H1 (cell line): ENCODE results near the gene F5. TPM values are rescaled to one million over a fixed set of nuclear protein-coding genes. Genes with fewer than 3 reads are reported as not detected.

Experiments
- CTCF ChIA-PET: fragments of 300-600 bp; sonication (Branson Sonifier 250); formaldehyde crosslinking; loops from one replicate; lab custom pipeline; 2021; ENCODE audit not compliant: partially characterized antibody; lab: Charles Lee
- POLR2A ChIA-PET: fragments of 300-600 bp; sonication (Branson Sonifier 250); formaldehyde crosslinking; loops from one replicate; lab custom pipeline; 2021; ENCODE audit warnings: inconsistent platforms; ENCODE audit not compliant: partially characterized antibody; lab: Charles Lee
- DNase-seq, 2 experiments: peaks; one replicate each; pipeline versions ENCODE4 v3.0.0 to v3.0.0-alpha.2; 2010 to 2022; ENCODE audit warnings: low spot score in 2 of 2, low read depth in 1 of 2, mixed read lengths in 1 of 2
- FAIRE-seq: peaks from 2 replicates; lab custom pipeline; 2011; peaks lifted over from hg19 to GRCh38; lab: Jason Lieb, UNC
- H2AFZ ChIP-seq: 2 replicates; pipeline ENCODE4 v1.8.1; 2012; ENCODE audit warnings: low read length, inconsistent platforms
- H2AK5ac ChIP-seq: 2 replicates; pipeline ENCODE4 v1.6.1; 2013; ENCODE audit warnings: low read depth, low read length
- H2BK120ac ChIP-seq: replicated peaks from 2 replicates; pipeline ENCODE3; 2013; ENCODE audit warnings: low read depth, low read length, inconsistent platforms
- H2BK12ac ChIP-seq: 2 replicates; pipeline ENCODE4 v1.6.1; 2013; ENCODE audit warnings: low read depth, low read length
- H2BK15ac ChIP-seq: 2 replicates; pipeline ENCODE4 v1.6.1; 2013; ENCODE audit warnings: low read length
- H2BK20ac ChIP-seq: 2 replicates; pipeline ENCODE4 v1.6.1; 2013; ENCODE audit warnings: low read length
- H2BK5ac ChIP-seq: 2 replicates; pipeline ENCODE4 v1.6.1; 2013; ENCODE audit warnings: low read depth, low read length
- H3K14ac ChIP-seq: 2 replicates; pipeline ENCODE4 v1.6.1; 2013; ENCODE audit warnings: inconsistent platforms; ENCODE audit not compliant: insufficient read length
- H3K18ac ChIP-seq: 2 replicates; pipeline ENCODE4 v1.6.1; 2013; ENCODE audit warnings: low read length; ENCODE audit errors: extremely low read depth
- H3K23ac ChIP-seq: 2 replicates; pipeline ENCODE4 v1.6.1; 2013; ENCODE audit warnings: inconsistent platforms; ENCODE audit not compliant: insufficient read length
- H3K23me2 ChIP-seq: 2 replicates; pipeline ENCODE4 v1.6.1; 2013; ENCODE audit warnings: low read depth, low read length
- H3K27ac ChIP-seq: 2 replicates; pipeline ENCODE4 v1.6.1; 2011; ENCODE audit warnings: low read depth, low read length, inconsistent platforms
- H3K27me3 ChIP-seq, 4 experiments: replicated peaks in 1 of 4; 1 replicate in 1 of 4; 2 replicates in 3 of 4; pipeline versions ENCODE4 v1.6.1 to v1.8.1; 2011 to 2013; ENCODE audit warnings: low read length in 3 of 4, mild to moderate bottlenecking in 3 of 4, inconsistent platforms in 2 of 4, mixed read lengths in 2 of 4, moderate library complexity in 1 of 4; ENCODE audit not compliant: control insufficient read depth in 3 of 4, insufficient read depth in 3 of 4; ENCODE audit errors: extremely low read depth in 1 of 4
- H3K36me3 ChIP-seq, 4 experiments: 2 replicates each; pipeline versions ENCODE4 v1.6.1 to v1.8.1; 2011 to 2013; ENCODE audit warnings: mild to moderate bottlenecking in 4 of 4, low read length in 3 of 4, moderate library complexity in 2 of 4, control low read depth in 1 of 4, inconsistent platforms in 1 of 4; ENCODE audit not compliant: insufficient read depth in 4 of 4, control insufficient read depth in 2 of 4
- H3K4ac ChIP-seq: replicated peaks from 2 replicates; pipeline ENCODE3; 2013; ENCODE audit warnings: low read length, low read depth, mixed read lengths, inconsistent platforms; ENCODE audit not compliant: insufficient read length
- H3K4me1 ChIP-seq, 4 experiments: replicated peaks in 1 of 4; 1 replicate in 1 of 4; 2 replicates in 3 of 4; pipeline versions ENCODE4 v1.6.1 to v1.8.1; 2011 to 2013; ENCODE audit warnings: low read length in 3 of 4, inconsistent platforms in 2 of 4, mixed read lengths in 1 of 4; ENCODE audit not compliant: insufficient read depth in 4 of 4, control insufficient read depth in 3 of 4
- H3K4me2 ChIP-seq, 2 experiments: 2 replicates each; pipeline versions ENCODE4 v1.6.1 to v1.8.1; 2011 to 2013; ENCODE audit warnings: low read depth in 2 of 2, low read length in 2 of 2, control low read depth in 1 of 2, inconsistent platforms in 1 of 2, mild to moderate bottlenecking in 1 of 2; ENCODE audit not compliant: insufficient read depth in 1 of 2
- H3K4me3 ChIP-seq, 4 experiments: fragments of 200-600, 300-600 bp in 1 of 4; sonication (generic), shearing (Covaris generic), sonication (Bioruptor Twin) in 1 of 4; 2 replicates each; pipeline versions ENCODE4 v1.5.1 to v1.8.1; 2011 to 2016; ENCODE audit warnings: low read length in 4 of 4, low read depth in 3 of 4, control low read depth in 2 of 4, inconsistent platforms in 2 of 4, mild to moderate bottlenecking in 2 of 4, mixed read lengths in 1 of 4, moderate library complexity in 1 of 4; ENCODE audit not compliant: insufficient read depth in 2 of 4; ENCODE audit errors: extremely low read depth in 1 of 4
- H3K56ac ChIP-seq: replicated peaks from 2 replicates; pipeline ENCODE3; 2013; ENCODE audit warnings: low read depth, mild to moderate bottlenecking, mixed read lengths, low read length, inconsistent platforms; ENCODE audit not compliant: insufficient read length
- H3K79me1 ChIP-seq: 2 replicates; pipeline ENCODE4 v1.6.1; 2013; ENCODE audit warnings: low read depth, low read length, control low read depth
- H3K79me2 ChIP-seq, 2 experiments: 2 replicates each; pipeline versions ENCODE4 v1.6.1 to v1.8.1; 2012 to 2013; ENCODE audit warnings: low read length in 2 of 2, mild to moderate bottlenecking in 2 of 2, inconsistent platforms in 1 of 2; ENCODE audit not compliant: insufficient read depth in 2 of 2, control insufficient read depth in 1 of 2
- H3K9ac ChIP-seq, 4 experiments: replicated peaks in 1 of 4; 1 replicate in 1 of 4; 2 replicates in 3 of 4; pipeline versions ENCODE4 v1.6.1 to v1.8.1; 2011 to 2013; ENCODE audit warnings: low read depth in 3 of 4, low read length in 3 of 4, control low read depth in 2 of 4, mild to moderate bottlenecking in 2 of 4, moderate library complexity in 2 of 4, inconsistent platforms in 1 of 4; ENCODE audit errors: extremely low read depth in 1 of 4
- H3K9me3 ChIP-seq, 2 experiments: 2 replicates each; pipeline versions ENCODE4 v1.6.1 to v1.8.1; 2012 to 2013; ENCODE audit warnings: mild to moderate bottlenecking in 2 of 2, moderate library complexity in 2 of 2, control low read depth in 1 of 2, inconsistent platforms in 1 of 2, low read depth in 1 of 2, low read length in 1 of 2, mixed read lengths in 1 of 2; ENCODE audit not compliant: insufficient read depth in 2 of 2
- H4K20me1 ChIP-seq, 2 experiments: replicated peaks in 1 of 2; 2 replicates each; pipeline versions ENCODE3 to v1.8.1; 2011 to 2013; ENCODE audit warnings: inconsistent platforms in 2 of 2, low read length in 2 of 2, mild to moderate bottlenecking in 1 of 2; ENCODE audit not compliant: insufficient read depth in 2 of 2, control insufficient read depth in 1 of 2
- H4K5ac ChIP-seq: 2 replicates; pipeline ENCODE4 v1.6.1; 2013; ENCODE audit warnings: low read length, low read depth, mixed read lengths, inconsistent platforms; ENCODE audit not compliant: insufficient read length
- H4K8ac ChIP-seq: 2 replicates; pipeline ENCODE4 v1.8.0; 2013; ENCODE audit warnings: mild to moderate bottlenecking, moderate library complexity, low read length, inconsistent platforms; ENCODE audit not compliant: insufficient read depth; ENCODE audit errors: extremely low read depth
- H4K91ac ChIP-seq: replicated peaks from 2 replicates; pipeline ENCODE3; 2013; ENCODE audit warnings: low read length, mixed read lengths, inconsistent platforms; ENCODE audit not compliant: insufficient read length
- ATF2 ChIP-seq: IDR thresholded peaks from 2 replicates; pipeline ENCODE4 v1.6.1; 2012; ENCODE audit warnings: low read length, inconsistent platforms
- SIRT6 ChIP-seq: IDR thresholded peaks from one replicate; pipeline ENCODE4 v1.7.1; 2012; ENCODE audit warnings: low read length, inconsistent platforms
- SP2 ChIP-seq: IDR thresholded peaks from 2 replicates; pipeline ENCODE4 v1.6.1; 2012; ENCODE audit warnings: mild to moderate bottlenecking, low read length, inconsistent platforms
- TEAD4 ChIP-seq: IDR thresholded peaks from 2 replicates; pipeline ENCODE4 v1.6.1; 2012; ENCODE audit warnings: low read depth, low read length, inconsistent platforms, mixed read lengths
- WGBS, 2 experiments: shearing (Covaris generic) in 1 of 2; methylation state at CpG; one replicate each; pipeline versions ENCODE4 v1.1.6 to v1.1.7; 2013 to 2015; ENCODE audit warnings: low lambda C conversion rate in 2 of 2, mixed read lengths in 2 of 2, inconsistent platforms in 1 of 2, low coverage in 1 of 2, missing lambda C conversion rate in 1 of 2; ENCODE audit not compliant: insufficient replicate concordance in 2 of 2, insufficient coverage in 1 of 2, insufficient read length in 1 of 2; ENCODE audit errors: extremely low coverage in 1 of 2, missing lambda C conversion rate in 1 of 2; 5-methylcytosine and 5-hydroxymethylcytosine counted together
- polyA plus RNA-seq, 7 experiments: library from polyadenylated mRNA; depleted of rRNA in 3 of 7; stranded (reverse) in 5 of 7; unstranded in 2 of 7; fragments of >200 nt in 5 of 7; fragments of 200-250 nt in 2 of 7; gene quantifications; 1 replicate in 5 of 7; 2 replicates in 1 of 7; 4 replicates in 1 of 7; pipeline versions ENCODE4 v1.2.1 to v1.2.3, GENCODE V29; 2011 to 2013; ENCODE audit warnings: missing spikeins in 2 of 7, mixed read lengths in 2 of 7
- total RNA-seq: library from RNA; stranded (reverse); fragmentation: NEBNext Ultra II Directional; extraction: Animal tissue kit (Norgen Biotek cat#: 25700); gene quantifications from 2 replicates; pipeline ENCODE4 v1.2.1, GENCODE V29; 2021

The F5 gene
- total and polyA plus RNA-seq, 2 of the 8 experiments (the other 6 are each of a cell fraction or from before 2014, with no cell fraction given): 0.04 to 0.06 TPM

DNA sequence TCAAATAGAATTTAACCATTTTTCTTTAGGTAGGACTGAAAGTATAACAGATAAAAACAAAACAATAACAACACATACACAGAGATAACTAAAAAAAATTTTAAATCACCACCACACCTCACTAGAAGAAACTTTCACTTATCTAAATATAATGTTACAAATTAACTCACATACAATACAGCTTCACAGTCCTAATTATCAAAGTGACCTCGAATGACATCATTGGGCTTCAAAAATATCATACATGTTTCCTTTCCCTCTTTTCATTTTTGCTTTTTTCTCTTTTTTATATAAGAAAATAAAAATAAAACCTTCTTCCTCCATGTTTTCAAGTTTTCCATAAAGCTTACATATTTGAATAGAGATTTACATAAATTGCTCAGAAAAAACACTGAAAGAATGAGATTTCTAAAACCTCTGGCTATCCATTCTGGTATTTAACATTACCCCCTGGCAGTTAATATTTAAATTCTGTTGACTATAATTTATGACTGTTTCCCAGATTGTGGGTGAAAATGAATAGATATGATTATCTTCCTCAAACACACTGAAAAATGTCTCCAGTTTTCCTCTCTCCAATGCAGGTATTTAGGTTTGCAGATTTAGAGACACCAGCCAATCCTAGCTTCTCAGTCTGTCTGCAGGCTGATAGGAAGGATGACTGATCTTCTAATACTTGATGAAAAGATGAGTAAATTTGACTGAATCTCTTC, 60.0 kb downstream of the F5 start:
- H3K9ac ChIP-seq: no peak overlapping the region
- H3K79me2 ChIP-seq: no peaks in the 10 kb centered on the region
- ChIA-PET CTCF (interaction anchor here (0.9 kb wide), 1 partner anchor 20 kb away, joined by 3 read pairs; no protein-coding TSS in a partner anchor), POLR2A (interaction anchor here (1.3 kb wide), 1 partner anchor 41 kb away, joined by 3 read pairs; the partner anchor contains the start of gene SLC19A2)
- no peak overlapping the region for H3K4ac ChIP-seq
- H3K56ac ChIP-seq: no peak overlapping the region
- no peak overlapping the region for H2BK12ac ChIP-seq
- no peak overlapping the region for H3K4me2 ChIP-seq
- no peak overlapping the region for H2BK5ac ChIP-seq
- no peaks in the 10 kb centered on the region for H3K9me3 ChIP-seq
- no peak for DNase-seq
- no peaks in the 10 kb centered on the region for H4K20me1 ChIP-seq
- 91% methylated on average over 1 of the region's 1 CpG; no CpG with 5 or more reads in 1 of the 2 experiments for WGBS, 2 experiments
- H4K5ac ChIP-seq: no peak overlapping the region
- H3K27me3 ChIP-seq: no peaks in the 10 kb centered on the region
- H3K79me1 ChIP-seq: no peaks in the 10 kb centered on the region
- H2BK15ac ChIP-seq: no peak overlapping the region
- no peak overlapping the region for H2BK120ac ChIP-seq
- no peak overlapping the region for H2BK20ac ChIP-seq
- H3K27ac ChIP-seq: no peak overlapping the region
- H3K4me3 ChIP-seq: no peak overlapping the region
- no peak overlapping the region for H2AFZ ChIP-seq
- no peak overlapping the region for H3K23ac ChIP-seq
- no peak for FAIRE-seq
- no peak overlapping the region for H4K8ac ChIP-seq
- no peaks in the 10 kb centered on the region; a peak in 1 of 8 replicates for H3K36me3 ChIP-seq
- H2AK5ac ChIP-seq: no peak overlapping the region
- H3K18ac ChIP-seq: no peak overlapping the region
- no peak overlapping the region for H3K14ac ChIP-seq
- H3K23me2 ChIP-seq: no peaks in the 10 kb centered on the region
- peaks cover 3 to 18% (median 10%) of the 10 kb centered on the region in 4 experiments; a peak in 6 of 7 replicates for H3K4me1 ChIP-seq
- H4K91ac ChIP-seq: no peak overlapping the region
- TF ChIP-seq SIRT6: no peak
- no peak for TF ChIP-seq ATF2
- no peak for TF ChIP-seq SP2
- TF ChIP-seq TEAD4: no peak
